ENCODE measurements around the gene GCM1.

The GCM1 gene

GRCh38 chr6:53134601-53135235 is 13.9 kb downstream of the GCM1 start:
- H3K4me3 ChIP-seq (ENCODE audit: low read depth, low read length): no peak overlapping the region
- no peak for DNase-seq
- no peaks in the 10 kb centered on the region for H3K36me3 ChIP-seq (replicated peaks)
- H3K27me3 ChIP-seq (replicated peaks): no peaks in the 10 kb centered on the region
- in situ Hi-C loops (cut with HindIII; ENCODE audit: low pct_ligation_motif_present, low sequenced_read_pairs): no loop called here
- no peak overlapping the region for H3K27ac ChIP-seq
- TF ChIP-seq CTCF (IDR thresholded peaks at IDR 0.05; ENCODE audit: low read depth, low read length, missing control alignments): no peak

GRCh38 chr6:53133961-53134360 is 14.7 kb downstream of the GCM1 start:
- no peak for TF ChIP-seq CTCF (IDR thresholded peaks at IDR 0.05; ENCODE audit: low read depth, low read length, missing control alignments)
- no peak overlapping the region for H3K27ac ChIP-seq
- no peaks in the 10 kb centered on the region for H3K36me3 ChIP-seq (replicated peaks)
- no peaks in the 10 kb centered on the region for H3K27me3 ChIP-seq (replicated peaks)
- H3K4me3 ChIP-seq (ENCODE audit: low read depth, low read length): no peak overlapping the region
- no peak for DNase-seq
- in situ Hi-C loops (cut with HindIII; ENCODE audit: low pct_ligation_motif_present, low sequenced_read_pairs): no loop called here

GRCh38 chr6:53130569-53131290 is 17.9 kb downstream of the GCM1 start:
- TF ChIP-seq CTCF (IDR thresholded peaks at IDR 0.05; ENCODE audit: low read depth, low read length, missing control alignments): no peak
- H3K4me3 ChIP-seq (ENCODE audit: low read depth, low read length): no peak overlapping the region
- H3K36me3 ChIP-seq (replicated peaks): no peaks in the 10 kb centered on the region
- no peak overlapping the region for H3K27ac ChIP-seq
- in situ Hi-C loops (cut with HindIII; ENCODE audit: low pct_ligation_motif_present, low sequenced_read_pairs): no loop called here
- no peak for DNase-seq
- H3K27me3 ChIP-seq (replicated peaks): no peaks in the 10 kb centered on the region

- in situ Hi-C loops (cut with HindIII; ENCODE audit: low pct_ligation_motif_present, low sequenced_read_pairs): no loop called here
- Histone ChIP-seq H3K36me3 (replicated peaks) (no peaks in the 10 kb centered on the region), H3K27me3 (replicated peaks) (no peaks in the 10 kb centered on the region), H3K4me3 (ENCODE audit: low read depth, low read length) (no peak overlapping the region), H3K27ac (no peak overlapping the region)
- DNase-seq: no peak
- no peak for TF ChIP-seq CTCF (IDR thresholded peaks at IDR 0.05; ENCODE audit: low read depth, low read length, missing control alignments)
Observed at GRCh38 chr6:53128842-53129241, 19.8 kb downstream of the GCM1 start.

GRCh38 chr6:53125276-53125675 is 23.4 kb downstream of the GCM1 start:
- in situ Hi-C loops (cut with HindIII; ENCODE audit: low pct_ligation_motif_present, low sequenced_read_pairs): no loop called here
- H3K36me3 ChIP-seq (replicated peaks): no peaks in the 10 kb centered on the region
- no peak for TF ChIP-seq CTCF (IDR thresholded peaks at IDR 0.05; ENCODE audit: low read depth, low read length, missing control alignments)
- no peak for DNase-seq
- no peak overlapping the region for H3K27ac ChIP-seq
- H3K27me3 ChIP-seq (replicated peaks): no peaks in the 10 kb centered on the region
- no peak overlapping the region for H3K4me3 ChIP-seq (ENCODE audit: low read depth, low read length)

All from brain microvascular endothelial cell (primary cell).